Stimulated activated CD4-positive, alpha-beta T cell treated with anti-CD3 and anti-CD28 coated beads, Interleukin-1b, Interleukin-23, amount 100 ng/mL, for 1 hour (primary cell): Measurements from ENCODE around the gene OR5B17.
"Not testable (repeated sequence)": the region's sequence is repeated elsewhere in the genome, so short reads cannot be mapped to it uniquely, and the experiment has no call there.

Experiments used
- DNase-seq, 2 donors: peaks; one replicate each; pipeline ENCODE4 v3.0.0-alpha.2; 2020; ENCODE audit warnings: low read depth in 2 of 2

The OR5B17 gene

DNA sequence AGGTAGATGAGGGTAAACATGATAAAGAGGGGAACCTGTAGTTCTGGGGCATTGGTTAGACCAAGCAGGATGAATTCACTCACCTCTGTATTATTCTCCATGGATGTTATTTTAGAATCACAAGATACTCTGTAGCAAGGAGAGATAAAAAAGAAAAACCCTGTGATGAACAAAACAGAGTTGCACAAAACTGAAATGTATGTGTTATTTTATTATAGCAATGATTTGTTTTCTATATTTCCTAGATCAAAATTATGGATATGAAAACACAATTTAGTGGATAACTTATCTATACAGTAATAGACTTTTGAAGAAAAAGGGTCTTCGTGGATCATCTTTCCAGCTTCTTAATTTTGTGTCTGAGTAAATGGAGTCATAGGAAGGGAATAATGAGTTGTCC is at the start of gene OR5B17:
OR5B17 (minus strand) TSS at position 101 of the 400 bp plus-strand sequence; CDS start at position 101, 0 bp downstream.
- no peak for DNase-seq

DNA sequence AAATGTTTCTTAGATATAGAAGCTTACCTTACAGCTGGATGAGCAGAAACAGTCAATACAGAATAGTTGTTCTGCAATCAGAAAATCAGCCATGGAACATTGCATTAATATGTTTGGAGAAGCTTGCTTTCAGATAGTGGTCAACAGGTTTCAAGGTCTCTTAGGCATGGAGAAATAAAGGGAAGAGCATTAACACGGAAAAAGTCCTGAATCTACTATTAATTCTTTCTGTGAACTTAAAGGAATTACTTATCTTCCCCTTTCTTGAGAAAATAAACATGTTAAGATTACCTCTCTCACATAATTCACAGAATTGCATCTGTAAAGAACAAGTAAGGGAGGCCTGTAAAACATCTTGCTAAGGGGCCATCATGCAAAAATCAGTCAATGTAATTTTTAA is 47.9 kb upstream of the OR5B17 start, which contains the start of gene OR5B3:
OR5B3 (minus strand) TSS at position 101 of the 400 bp plus-strand sequence. CDS start 3,465 bp downstream, outside the sequence.
- DNase-seq, result no peak

DNA sequence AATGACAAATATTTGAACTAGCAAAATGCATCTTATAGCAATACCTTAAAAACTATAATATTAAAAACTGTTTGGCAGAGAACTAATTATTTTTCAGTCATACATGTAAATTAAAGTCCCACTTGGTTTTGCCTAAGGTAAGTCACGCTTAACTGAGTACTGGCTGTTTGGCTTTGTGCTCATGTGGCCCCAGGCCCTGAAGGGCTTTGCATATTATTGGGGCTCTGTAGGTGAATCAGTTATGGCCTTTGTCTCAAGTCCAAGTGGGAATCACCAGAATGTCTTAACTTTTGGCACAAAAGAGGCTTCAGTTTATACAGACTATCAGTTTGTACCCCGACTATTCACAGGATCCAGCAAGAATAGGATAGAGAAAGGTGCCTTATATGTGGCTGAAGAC is 40.8 kb upstream of the OR5B17 start:
- DNase-seq, result not testable (repeated sequence)

DNA sequence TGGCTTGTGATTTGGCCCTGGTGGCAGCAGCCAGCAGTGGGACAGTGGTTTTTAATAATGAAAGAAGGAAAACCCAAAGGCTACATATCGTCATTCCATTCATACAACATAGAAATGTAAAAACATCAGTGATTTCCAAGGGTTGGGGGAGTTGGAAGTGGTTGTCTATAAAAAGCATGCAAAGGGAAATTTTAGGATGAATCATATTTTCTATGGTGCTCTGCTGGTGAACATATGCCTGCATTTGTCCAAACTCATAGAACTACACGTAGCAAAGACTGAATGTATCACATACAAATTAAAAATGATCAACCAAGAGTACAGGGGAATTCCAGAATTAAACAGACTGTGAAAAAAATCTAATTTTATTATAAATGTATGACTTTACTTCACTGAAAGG is 36.7 kb upstream of the OR5B17 start:
- DNase-seq, result no peak

DNA sequence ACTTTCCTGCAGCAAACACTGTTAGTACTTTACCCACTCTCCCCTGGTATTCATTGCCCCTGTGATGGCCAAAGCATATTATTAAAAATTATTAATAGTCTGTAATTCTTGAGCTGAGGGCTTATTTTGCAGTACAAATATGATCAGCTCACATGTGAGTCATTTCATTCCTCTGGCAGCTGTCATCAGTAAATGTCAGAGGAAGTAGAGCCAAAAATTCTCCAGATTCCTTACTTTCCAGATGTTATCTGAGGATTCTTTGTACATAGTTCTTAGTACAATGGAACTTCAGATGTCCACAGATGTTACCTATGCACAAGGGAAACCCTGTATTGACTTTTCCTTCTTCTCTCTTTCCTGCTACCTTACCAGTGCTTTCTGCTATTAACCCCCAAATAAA is 35.3 kb upstream of the OR5B17 start:
- DNase-seq, result no peak

DNA sequence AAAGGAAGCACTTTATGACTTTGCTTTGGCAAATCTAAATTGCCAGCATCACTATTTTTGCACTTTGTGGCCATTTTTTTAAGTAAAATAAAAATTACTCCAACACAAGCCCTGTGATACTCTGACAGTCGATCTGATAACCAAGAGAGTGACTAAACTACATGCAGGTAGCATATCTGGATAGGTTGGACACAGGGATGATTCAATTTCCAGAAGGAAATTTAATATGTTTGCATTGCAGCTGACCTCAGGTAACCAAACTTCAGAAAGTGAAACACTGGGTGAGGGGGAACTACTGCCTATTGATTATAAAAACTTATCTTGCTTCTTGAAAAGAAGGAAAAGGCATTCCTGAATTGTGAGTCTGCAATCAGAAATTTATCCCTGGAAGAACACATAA is 33.9 kb upstream of the OR5B17 start:
- no peak for DNase-seq

DNA sequence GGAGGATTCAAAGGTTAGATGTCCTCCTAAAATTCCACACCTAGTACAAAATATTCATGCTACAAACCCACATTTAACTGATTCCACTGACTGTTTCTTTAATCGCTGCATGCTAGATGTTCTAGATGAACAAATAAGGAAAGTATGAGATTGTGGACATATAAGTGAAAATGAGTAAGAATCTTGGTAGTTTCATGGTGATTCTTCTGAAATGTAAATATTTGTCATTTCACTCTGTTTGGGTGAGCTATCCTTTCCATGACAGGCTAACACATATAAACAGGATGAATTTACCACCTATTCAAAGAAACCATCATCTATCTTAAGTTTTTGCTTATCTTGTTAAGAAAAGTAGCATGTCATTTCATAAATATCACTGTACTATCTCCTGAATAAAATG is 33.0 kb upstream of the OR5B17 start:
- no peak for DNase-seq

DNA sequence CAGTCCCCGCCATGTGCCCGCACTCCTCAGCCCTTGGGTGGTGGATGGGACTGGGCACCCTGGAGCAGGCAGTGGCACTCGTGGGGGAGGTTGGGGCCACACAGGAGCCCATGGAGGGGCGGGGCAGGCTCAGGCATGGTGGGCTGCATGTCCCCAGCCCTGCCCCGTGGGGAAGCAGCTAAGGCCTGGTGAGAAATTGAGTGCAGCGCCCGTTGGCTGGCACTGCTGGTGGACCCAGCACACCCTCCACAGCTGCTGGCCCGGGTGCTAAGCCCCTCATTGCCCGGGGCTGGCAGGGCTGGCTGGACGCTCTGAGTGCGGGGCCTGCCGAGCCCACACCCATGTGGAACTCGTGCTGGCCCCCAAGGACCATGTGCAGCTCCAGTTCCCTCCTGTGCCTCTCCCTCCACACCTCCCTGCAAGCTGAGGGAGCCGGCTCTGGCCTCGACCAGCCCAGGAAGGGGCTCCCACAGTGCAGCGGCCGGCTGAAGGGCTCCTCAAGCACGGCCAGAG is 31.7 kb upstream of the OR5B17 start:
- DNase-seq, result no peak

DNA sequence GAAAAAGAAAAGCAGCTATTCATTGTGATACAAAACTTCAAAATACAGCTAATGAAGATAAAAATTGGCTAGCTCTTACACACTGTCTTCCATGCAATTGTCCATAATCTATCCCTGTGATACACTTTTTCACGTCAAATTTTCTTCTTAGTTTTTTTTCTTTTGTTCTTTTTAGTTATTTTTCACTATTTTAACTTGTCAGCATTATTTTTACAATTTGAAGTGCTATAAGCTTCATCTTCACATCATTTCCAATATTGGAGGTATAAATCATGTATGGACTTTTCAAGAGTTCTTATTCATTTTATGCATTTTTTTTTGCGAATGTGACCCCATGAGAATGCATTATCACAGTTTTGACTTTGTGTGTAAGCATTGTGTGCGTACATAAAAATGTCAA is 4.1 kb downstream of the OR5B17 start:
- DNase-seq, result no peak

DNA sequence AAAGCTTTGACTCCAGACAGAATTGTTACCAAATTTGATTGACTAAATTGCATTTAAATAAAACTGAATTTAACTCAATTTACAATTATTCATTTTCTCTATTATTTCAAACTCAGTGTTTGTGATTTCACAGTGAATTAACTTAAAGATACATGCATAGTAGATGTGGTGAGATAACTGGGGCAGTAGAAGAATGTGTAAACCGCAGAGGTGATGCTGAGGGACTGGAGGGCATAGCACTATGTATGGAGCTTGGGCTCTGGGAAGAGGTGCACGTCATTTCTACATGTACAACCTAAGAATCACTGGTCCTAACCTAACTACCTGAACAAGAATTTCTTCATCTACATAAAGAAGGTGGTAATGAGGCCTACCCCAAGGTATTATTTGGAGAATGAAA is 13.7 kb downstream of the OR5B17 start:
- DNase-seq, result no peak

DNA sequence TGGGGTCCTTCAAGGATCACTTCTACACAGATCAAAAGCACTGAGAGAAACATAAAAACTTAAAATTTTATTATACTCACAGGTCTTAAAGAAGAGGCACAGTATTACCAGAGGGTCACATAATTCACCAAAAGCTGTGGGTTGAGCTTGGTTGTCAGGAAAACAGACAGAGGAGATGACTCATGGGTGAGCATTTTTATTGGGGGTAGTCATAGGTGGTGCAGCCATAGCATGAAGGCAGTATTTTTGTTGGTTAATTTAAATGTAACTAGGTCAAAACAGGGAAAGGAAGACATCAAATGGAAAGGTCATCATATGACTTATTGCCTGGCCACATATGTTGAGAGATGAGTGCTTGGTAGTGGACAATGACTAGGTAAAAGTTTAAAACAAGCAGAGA is 24.2 kb downstream of the OR5B17 start:
- DNase-seq, result no peak

DNA sequence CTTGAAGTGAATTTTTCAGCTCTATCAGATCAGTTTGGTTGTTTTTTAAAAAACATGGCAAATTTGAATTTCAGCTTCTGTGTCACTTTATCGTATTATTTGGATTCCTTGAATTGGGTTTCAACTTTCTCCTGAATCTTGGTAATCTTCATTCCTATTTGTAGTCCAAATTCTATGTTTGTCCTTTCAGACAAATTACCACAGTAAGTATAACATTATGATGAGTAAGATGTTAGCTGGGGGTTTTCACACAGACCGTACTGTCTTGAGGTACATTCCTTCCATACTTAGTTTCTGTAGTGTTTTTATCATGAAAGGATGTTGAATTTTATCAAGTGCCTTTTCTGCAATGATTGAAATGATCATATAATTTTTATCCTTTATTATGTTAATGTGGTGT is 28.0 kb downstream of the OR5B17 start:
- DNase-seq, result no peak

DNA sequence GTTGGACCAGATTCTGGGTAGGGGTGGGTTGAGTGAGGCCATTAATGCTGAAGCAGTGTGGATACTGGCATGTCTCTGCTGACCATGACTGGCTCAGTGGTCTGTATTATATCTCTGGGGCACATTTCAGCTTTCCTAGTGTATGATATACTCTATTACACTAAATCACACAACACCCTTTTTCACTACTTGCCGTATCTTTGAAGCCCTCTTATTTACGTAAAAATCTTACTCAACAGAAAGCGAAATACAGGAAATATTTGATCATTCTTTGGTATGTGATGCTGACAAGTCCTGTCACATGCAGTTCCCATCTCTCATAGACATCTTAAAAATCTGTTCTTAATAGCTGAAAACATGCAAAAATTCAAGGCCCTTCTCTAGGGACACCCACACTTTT is 40.3 kb downstream of the OR5B17 start:
- DNase-seq, result no peak

DNA sequence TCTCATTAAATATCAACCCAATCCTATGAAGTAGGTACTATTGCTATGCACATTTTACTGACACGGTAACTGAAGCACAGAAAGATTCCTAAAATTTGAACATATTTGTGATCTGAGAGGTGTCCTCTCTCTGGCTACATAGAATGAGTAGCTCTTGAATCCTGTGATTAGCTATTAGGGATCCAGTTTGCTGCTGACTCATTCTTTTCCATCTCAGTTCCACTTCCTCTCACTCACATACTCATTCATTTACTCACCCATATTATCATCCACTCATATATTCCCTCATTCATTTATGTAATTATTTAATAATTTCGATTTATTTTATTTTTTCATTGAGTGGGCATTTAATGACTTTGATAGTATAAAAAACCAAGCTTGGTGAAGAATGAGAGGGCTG is 42.7 kb downstream of the OR5B17 start:
- no peak for DNase-seq
